ENCODE measurements around the gene DIAPH3.

The DIAPH3 gene

DNA sequence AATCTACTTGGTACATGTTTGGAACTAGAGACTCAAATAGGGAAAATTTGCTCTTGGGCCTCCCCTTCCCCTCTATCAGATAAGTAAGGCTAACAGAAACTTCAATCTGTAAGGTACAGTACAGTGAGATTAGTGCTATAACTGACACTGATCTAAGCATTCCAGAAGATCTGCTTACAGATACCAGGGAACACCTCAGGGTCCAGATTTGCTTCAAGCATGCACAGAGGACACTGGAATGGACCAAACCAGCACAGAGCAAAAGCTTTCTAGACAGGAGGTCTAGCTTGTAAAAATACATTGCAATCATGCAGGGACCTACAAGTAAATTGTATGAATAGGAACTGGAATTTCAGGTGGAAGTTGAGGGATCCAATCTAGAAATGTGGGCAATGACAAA is 16.4 kb downstream of the DIAPH3 start:
- Histone ChIP-seq H3K4me3 (ENCODE audit: low read depth, low read length) (no peak overlapping the region), H3K9me3 (ENCODE audit: control insufficient read depth, insufficient read depth, low read depth, low read length) (no peaks in the 10 kb centered on the region), H3K27ac (ENCODE audit: extremely low read depth, low read depth, low read length) (no peak overlapping the region), H3K36me3 (ENCODE audit: control insufficient read depth in 2 of 2, insufficient read depth in 1 of 2, low read length in 2 of 2) (no peaks in the 10 kb centered on the region), H3K4me1 (ENCODE audit: control insufficient read depth, insufficient read depth, low read length) (peaks cover 13% of the 10 kb centered on the region)
- TF ChIP-seq, protein P1, sequence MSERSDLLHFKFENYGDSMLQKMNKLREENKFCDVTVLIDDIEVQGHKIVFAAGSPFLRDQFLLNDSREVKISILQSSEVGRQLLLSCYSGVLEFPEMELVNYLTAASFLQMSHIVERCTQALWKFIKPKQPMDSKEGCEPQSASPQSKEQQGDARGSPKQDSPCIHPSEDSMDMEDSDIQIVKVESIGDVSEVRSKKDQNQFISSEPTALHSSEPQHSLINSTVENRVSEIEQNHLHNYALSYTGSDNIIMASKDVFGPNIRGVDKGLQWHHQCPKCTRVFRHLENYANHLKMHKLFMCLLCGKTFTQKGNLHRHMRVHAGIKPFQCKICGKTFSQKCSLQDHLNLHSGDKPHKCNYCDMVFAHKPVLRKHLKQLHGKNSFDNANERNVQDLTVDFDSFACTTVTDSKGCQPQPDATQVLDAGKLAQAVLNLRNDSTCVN (tag by site-specific recombination; optimal IDR thresholded peaks at IDR 0.05) = no peak
- TF ChIP-seq ZNF529 (tag by site-specific recombination; IDR thresholded peaks at IDR 0.05; ENCODE audit: insufficient replicate concordance) (no peak), ZNF202 (tag by site-specific recombination; IDR thresholded peaks at IDR 0.05; ENCODE audit: borderline replicate concordance) (no peak), ZNF423 (tag by site-specific recombination; IDR thresholded peaks at IDR 0.05) (no peak), ZNF664 (tag by site-specific recombination; IDR thresholded peaks at IDR 0.05) (no peak), SP7 (tag by site-specific recombination; IDR thresholded peaks at IDR 0.05) (no peak), GLIS2 (tag by site-specific recombination; IDR thresholded peaks at IDR 0.05) (no peak), ZNF148 (tag by site-specific recombination; IDR thresholded peaks at IDR 0.05; ENCODE audit: borderline replicate concordance) (no peak), FEZF1 (tag by site-specific recombination; IDR thresholded peaks at IDR 0.05) (no peak)
- TF ChIP-seq, protein P2, sequence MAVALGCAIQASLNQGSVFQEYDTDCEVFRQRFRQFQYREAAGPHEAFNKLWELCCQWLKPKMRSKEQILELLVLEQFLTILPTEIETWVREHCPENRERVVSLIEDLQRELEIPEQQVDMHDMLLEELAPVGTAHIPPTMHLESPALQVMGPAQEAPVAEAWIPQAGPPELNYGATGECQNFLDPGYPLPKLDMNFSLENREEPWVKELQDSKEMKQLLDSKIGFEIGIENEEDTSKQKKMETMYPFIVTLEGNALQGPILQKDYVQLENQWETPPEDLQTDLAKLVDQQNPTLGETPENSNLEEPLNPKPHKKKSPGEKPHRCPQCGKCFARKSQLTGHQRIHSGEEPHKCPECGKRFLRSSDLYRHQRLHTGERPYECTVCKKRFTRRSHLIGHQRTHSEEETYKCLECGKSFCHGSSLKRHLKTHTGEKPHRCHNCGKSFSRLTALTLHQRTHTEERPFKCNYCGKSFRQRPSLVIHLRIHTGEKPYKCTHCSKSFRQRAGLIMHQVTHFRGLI (tag by site-specific recombination; IDR thresholded peaks at IDR 0.05) = no peak
- ChIA-PET CTCF (no interaction called here), POLR2A (no interaction called here)

DNA sequence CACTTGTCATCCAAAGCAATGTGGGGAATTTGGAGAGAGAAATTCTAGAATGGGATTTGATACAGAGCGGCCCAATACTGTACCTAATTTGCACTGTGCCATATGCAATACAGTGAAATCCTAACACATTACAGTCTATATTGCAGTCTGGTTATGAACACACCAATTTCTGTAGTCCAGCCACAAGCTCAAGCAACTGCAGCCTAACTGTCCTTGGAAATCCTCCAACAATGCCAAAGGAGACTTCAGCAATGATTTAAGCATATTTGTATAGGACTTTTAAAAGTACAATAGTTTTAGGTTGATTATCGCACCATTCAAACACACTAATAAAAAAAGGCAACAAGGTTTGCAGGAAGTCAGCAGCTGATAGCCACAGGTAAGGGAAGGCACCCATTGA is 17.3 kb downstream of the DIAPH3 start:
- H3K9me3 ChIP-seq (ENCODE audit: control insufficient read depth, insufficient read depth, low read depth, low read length) = no peaks in the 10 kb centered on the region
- CTCF ChIA-PET = no interaction called here
- H3K4me3 ChIP-seq (ENCODE audit: low read depth, low read length) = no peak overlapping the region
- H3K36me3 ChIP-seq (ENCODE audit: control insufficient read depth in 2 of 2, insufficient read depth in 1 of 2, low read length in 2 of 2) = no peaks in the 10 kb centered on the region
- POLR2A ChIA-PET = interaction anchor here (1.7 kb wide), 1 partner anchor 17 kb away, joined by 4 read pairs; no protein-coding TSS in a partner anchor
- peaks cover 11% of the 10 kb centered on the region for H3K4me1 ChIP-seq (ENCODE audit: control insufficient read depth, insufficient read depth, low read length)
- H3K27ac ChIP-seq (ENCODE audit: extremely low read depth, low read depth, low read length) = no peak overlapping the region
- no peak for TF ChIP-seq ZNF677 (tag by site-specific recombination; IDR thresholded peaks at IDR 0.05)
- TF ChIP-seq TSHZ1 (tag by site-specific recombination; IDR thresholded peaks at IDR 0.05; ENCODE audit: borderline replicate concordance) = no peak
- TF ChIP-seq ATF2 (tag by site-specific recombination; IDR thresholded peaks at IDR 0.05; ENCODE audit: low read depth) = no peak
- TF ChIP-seq ZNF146 (tag by site-specific recombination; IDR thresholded peaks at IDR 0.05) = no peak
- TF ChIP-seq, protein P2 (tag by site-specific recombination; IDR thresholded peaks at IDR 0.05) = no peak
